ENCODE results near the gene MYZAP.
"Not testable (repeated sequence)": the region's sequence is repeated elsewhere in the genome, so short reads cannot be mapped to it uniquely, and the experiment has no call there.

The MYZAP gene

DNA sequence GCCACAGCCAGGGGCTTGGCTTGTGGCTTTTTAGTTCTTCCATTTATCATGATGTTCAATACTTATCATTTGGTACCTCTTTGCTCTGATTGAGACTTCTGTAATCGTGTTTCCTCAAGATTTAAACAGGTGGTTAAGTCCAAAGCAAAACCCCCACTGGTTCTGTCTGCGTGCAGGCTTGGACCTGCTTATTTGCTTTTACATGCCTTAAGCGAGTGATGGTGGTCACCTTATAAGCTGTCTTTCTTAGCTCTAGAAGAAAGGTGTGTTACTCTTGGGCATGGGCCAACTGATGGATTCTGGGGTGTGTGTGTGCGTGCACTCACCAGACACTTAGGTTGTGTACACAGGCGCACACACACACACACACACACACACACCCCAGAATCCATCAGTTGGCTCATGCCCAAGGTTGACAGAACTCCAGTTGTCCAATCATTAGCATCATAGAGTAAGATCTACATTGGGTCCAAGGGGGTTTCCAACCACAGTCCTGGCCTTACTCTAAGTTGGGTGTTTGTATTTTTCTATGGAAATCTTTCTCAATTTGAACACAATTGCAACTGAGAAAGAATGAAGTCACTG lies 1.2 kb downstream of the MYZAP start:
- no peak for DNase-seq (ENCODE audit: low read depth in 2 of 2, low spot score in 1 of 2)

DNA sequence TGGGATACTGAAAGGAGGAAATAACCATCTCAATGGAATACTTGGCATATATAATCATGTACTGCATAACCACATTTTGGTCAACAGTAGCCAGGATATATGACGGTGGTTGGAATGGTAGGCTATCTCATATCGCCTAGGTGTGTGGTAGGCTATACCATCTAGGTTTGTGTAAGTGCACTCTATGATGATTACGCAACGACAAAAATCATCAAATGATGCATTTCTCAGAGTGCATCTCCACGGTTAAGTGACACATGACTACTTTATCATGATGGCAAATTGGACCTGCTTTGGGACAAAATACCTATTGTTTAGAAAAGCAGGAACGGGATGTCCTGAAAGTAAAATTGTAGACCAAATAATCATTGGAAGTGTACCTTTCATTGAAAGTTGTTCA lies 2.8 kb downstream of the MYZAP start:
- no peak for DNase-seq (ENCODE audit: low read depth in 2 of 2, low spot score in 1 of 2)

GRCh38 chr15:57595011-57595866 lies 3.5 kb downstream of the MYZAP start:
- DNase-seq (ENCODE audit: low read depth in 2 of 2, low spot score in 1 of 2): no peak

GRCh38 chr15:57596301-57596855 lies 4.7 kb downstream of the MYZAP start:
- DNase-seq (ENCODE audit: low read depth in 2 of 2, low spot score in 1 of 2): no peak

DNA sequence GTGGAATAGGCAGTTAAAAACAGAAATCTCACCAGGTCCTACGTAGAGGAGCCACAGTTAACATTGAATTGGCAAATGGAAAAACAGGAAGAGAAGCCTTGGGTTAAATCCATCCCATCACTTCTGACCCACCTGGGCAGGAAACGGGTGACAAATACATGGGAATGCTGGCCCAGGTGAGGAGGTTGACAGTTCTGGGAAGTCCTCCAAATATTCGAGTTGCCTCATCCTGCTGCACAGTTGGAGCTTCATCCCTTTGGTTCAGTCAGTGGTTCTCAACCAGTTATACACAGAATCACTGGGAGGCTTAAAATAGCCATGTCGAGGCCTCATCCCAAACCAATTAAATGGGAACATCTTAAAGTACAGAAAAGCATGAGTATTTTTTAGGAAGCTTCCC lies 5.3 kb downstream of the MYZAP start:
- no peak for DNase-seq (ENCODE audit: low read depth in 2 of 2, low spot score in 1 of 2)

- no peak for DNase-seq (ENCODE audit: low read depth in 2 of 2, low spot score in 1 of 2)
Measured at GRCh38 chr15:57597431-57597830, 5.7 kb downstream of the MYZAP start.

DNA sequence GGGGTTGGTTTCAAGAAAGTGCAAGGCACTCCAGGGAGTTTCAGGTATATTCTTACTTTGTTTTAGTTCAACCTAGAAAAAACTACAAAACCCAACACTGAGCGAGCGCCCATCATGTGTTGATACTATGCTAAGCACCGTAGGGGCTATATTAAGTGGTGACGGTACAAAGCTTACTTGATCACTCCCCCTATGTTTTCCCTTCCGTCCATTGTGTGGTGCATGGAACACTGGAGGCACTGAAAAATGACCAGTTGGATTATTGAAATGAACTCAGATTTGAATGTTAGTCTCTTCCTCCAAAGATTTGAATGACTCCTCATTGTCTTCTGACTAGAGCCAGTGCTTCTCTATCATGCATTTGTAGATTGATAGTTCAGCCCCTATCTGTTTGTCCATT lies 6.6 kb downstream of the MYZAP start:
- no peak for DNase-seq (ENCODE audit: low read depth in 2 of 2, low spot score in 1 of 2)

DNA sequence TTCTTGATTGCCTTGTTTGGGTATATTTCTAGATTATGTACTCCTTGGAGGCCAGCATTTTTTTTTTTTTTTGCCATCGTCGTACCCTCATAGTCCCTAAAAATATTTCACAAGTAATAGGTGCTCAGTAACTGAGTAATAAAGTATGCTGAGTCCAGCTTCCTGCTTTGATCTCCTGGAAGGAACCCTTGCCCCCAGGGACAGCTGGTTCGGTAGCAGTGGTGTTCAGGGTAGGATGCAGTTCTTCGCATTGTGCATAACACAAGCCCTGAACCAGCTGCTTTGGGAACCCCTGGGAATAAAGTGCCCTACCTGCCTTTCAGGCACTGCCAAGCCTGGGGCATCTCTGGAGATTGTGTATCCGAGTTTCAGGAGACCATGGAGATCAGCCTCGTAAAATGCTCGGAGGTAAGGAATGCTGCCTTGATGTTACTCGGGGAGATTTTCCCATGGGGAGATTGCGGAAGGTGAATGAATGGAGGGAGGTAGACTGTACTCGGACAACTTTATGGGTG lies 7.6 kb downstream of the MYZAP start:
- DNase-seq (ENCODE audit: low read depth in 2 of 2, low spot score in 1 of 2): no peak

GRCh38 chr15:57600197-57600596 lies 8.5 kb downstream of the MYZAP start:
- DNase-seq (ENCODE audit: low read depth in 2 of 2, low spot score in 1 of 2): no peak

GRCh38 chr15:57604507-57604906 lies 12.8 kb downstream of the MYZAP start:
- no peak for DNase-seq (ENCODE audit: low read depth in 2 of 2, low spot score in 1 of 2)

- no peak for DNase-seq (ENCODE audit: low read depth in 2 of 2, low spot score in 1 of 2)
Measured at GRCh38 chr15:57605491-57605890, 13.8 kb downstream of the MYZAP start.

DNA sequence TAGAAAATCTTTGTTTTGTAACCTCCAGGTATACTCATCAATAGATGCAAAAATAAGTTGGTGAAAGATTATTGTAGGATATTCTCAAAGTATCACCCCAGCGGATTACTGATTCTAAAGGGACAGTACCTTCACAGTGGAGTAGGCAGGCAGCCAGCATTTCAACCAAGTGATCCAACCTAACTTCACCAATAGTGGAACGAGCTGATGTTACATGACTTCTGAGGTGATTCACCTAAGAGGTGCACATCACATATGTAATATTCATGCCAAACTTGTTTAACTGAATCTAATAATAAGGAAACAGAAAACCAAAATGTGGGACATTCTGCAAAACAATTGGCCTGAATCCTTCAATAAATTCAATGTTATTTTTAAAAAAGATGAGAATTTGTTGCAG lies 14.3 kb downstream of the MYZAP start:
- DNase-seq (ENCODE audit: low read depth in 2 of 2, low spot score in 1 of 2): no peak

- no peak for DNase-seq (ENCODE audit: low read depth in 2 of 2, low spot score in 1 of 2)
Measured at GRCh38 chr15:57606816-57607215, 15.1 kb downstream of the MYZAP start.

DNA sequence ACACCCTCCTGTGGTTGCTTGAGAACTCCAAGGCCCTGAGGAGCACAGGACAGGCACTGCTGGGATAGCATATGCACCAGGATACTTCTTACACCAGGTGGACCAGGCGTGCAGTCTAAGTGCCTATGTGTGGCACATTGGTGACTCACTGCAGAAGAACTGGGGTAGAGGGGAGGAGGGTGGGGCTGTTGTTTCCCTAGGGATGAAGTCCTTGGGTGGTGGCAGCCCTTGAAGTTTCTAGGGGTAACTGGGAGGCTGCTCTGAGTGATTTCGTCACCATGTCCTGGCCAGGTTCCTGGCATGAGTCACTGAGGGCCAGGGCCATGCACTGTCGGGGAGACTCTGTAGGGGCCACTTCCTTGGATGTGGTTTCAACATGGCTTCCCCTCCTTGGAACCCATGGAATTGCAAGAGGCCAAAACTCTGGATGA lies 15.9 kb downstream of the MYZAP start:
- no peak for DNase-seq (ENCODE audit: low read depth in 2 of 2, low spot score in 1 of 2)

GRCh38 chr15:57609805-57610529 lies 18.3 kb downstream of the MYZAP start:
- DNase-seq (ENCODE audit: low read depth in 2 of 2, low spot score in 1 of 2): no peak

GRCh38 chr15:57611123-57611522 lies 19.4 kb downstream of the MYZAP start:
- no peak for DNase-seq (ENCODE audit: low read depth in 2 of 2, low spot score in 1 of 2)

- no peak for DNase-seq (ENCODE audit: low read depth in 2 of 2, low spot score in 1 of 2)
Measured at GRCh38 chr15:57611938-57612337, 20.2 kb downstream of the MYZAP start.

- no peak for DNase-seq (ENCODE audit: low read depth in 2 of 2, low spot score in 1 of 2)
Measured at GRCh38 chr15:57614241-57614640, 22.5 kb downstream of the MYZAP start.

DNA sequence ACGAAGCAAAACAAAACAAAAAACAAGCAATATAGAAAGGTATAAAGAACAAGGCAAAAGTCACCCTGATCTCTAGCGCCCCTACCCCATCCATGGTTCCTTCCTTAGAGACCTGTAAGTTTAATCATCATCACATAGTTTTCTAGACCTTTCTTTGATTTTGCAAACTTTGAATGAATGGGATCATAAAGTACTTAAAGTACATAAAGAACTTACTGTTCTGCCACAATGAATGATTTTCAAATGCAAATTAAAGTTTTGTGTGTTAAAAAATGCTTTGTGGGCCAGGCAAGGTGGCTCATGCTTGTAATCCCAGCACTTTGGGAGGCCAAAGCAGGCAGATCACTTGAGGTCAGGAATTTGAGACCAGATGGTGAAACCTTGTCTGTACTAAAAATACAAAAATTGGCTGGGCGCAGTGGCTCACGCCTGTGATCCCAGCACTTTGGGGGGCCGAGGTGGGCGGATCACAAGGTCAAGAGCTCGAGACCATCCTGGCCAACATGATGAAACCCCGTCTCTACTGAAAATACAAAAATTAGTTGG lies 24.3 kb downstream of the MYZAP start:
- not testable (repeated sequence) for DNase-seq (ENCODE audit: low read depth in 2 of 2, low spot score in 1 of 2)

GRCh38 chr15:57618325-57618724 lies 26.6 kb downstream of the MYZAP start:
- DNase-seq (ENCODE audit: low read depth in 2 of 2, low spot score in 1 of 2): no peak

DNA sequence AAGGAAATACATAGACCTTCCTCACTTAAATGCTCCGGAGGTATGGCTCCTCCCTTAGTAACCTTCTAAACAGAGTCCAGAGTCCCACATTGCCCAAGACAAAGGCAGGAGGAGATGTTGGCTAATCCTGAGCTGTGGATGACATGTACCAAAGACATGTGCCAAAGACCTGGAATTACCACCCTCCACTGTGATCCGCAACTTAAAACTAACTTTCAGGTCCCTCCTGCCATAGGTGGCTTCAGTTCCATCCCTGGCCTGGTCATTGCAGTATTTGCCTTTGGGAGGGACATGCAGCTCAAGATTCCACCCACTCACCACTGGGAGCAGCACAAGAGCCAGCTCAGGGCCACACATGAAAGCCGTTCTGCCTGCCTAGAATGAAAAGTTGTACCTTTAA lies 28.0 kb downstream of the MYZAP start:
- no peak for DNase-seq (ENCODE audit: low read depth in 2 of 2, low spot score in 1 of 2)

Measured in stimulated activated CD8-positive, alpha-beta memory T cell treated with anti-CD3 and anti-CD28 coated beads, Interleukin-4, amount 100 ng/mL, for 4 hours (primary cell).